Dermis blood vessel endothelial cell (primary cell): Measurements from ENCODE around the gene GLT8D2. TPM values are rescaled to one million over a fixed set of nuclear protein-coding genes. Genes with fewer than 3 reads are reported as not detected.

ENCODE experiments used
- DNase-seq: peaks from one replicate; pipeline ENCODE4 v3.0.0; 2010
- total RNA-seq: library from RNA; depleted of rRNA; stranded (reverse); fragments of >200 nt; gene quantifications from 2 replicates; pipeline ENCODE4 v1.2.3, GENCODE V29; 2014

The GLT8D2 gene
- total RNA-seq, 1 donor from 2014 or later: 3.4 TPM

DNA sequence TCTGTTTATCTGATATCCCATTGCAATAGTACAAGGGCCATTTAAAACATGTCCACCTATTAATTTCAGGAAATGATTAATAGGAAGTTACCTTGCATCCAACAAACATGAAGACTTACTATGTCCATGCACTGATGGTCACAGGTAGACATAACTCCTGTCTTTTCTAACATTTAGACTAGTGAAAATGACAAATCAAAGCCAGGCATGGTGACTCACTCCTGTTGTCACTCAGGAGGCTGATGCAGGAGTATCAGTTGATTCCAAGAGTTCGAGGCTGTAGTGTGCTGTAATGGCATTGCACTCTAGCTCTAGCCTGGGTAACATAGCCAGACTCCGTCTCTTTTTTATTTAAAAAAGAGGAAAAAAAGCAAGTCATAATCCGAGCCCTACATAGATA is 105.0 kb downstream of the GLT8D2 start:
- DNase-seq: no peak

Other genes with a start within 250 kb of the GLT8D2 start
- gene NT5DC3, start 209.0 kb downstream of the GLT8D2 start, total RNA-seq: 7.0 TPM in 2 replicates
- gene HSP90B1, start 119.8 kb downstream of the GLT8D2 start, total RNA-seq: 932 and 1,739 TPM in 2 replicates
- gene TDG, start 84.3 kb downstream of the GLT8D2 start, total RNA-seq: 30.5 and 30.8 TPM in 2 replicates
- gene HCFC2, start 14.3 kb upstream of the GLT8D2 start, total RNA-seq: 26.9 and 28.6 TPM in 2 replicates
- gene NFYB, start 88.0 kb upstream of the GLT8D2 start, total RNA-seq: 17.4 and 23.6 TPM in 2 replicates
- gene TXNRD1, start 165.6 kb upstream of the GLT8D2 start, total RNA-seq: 398 and 703 TPM in 2 replicates